ENCODE results near the gene CTNNA3.

Gene CTNNA3

DNA sequence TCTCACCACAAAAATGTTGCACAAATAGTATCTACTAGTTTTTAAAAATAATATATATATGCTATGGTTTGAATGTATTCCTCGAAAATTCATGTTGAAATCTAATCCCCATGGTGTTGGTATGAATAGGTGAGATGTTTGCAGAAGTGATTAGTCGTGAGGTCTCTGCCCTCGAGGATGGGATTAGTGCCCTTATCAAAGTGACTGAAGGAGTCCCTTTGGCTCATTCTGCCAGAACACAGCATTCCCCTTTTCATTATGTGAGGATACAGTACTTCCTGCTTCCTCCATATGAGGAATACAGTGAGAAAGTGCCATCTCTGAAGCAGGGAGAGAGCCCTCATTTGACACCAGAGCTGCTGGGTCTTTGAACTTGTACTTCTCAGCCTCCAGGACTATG lies 1547.7 kb downstream of the CTNNA3 start:
- no peaks in the 10 kb centered on the region for H3K4me1 ChIP-seq (ENCODE audit: insufficient read depth, poor library complexity, severe bottlenecking)
- peaks cover 4% of the 10 kb centered on the region for H3K27me3 ChIP-seq (ENCODE audit: insufficient read depth, poor library complexity, severe bottlenecking)
- no peak for ATAC-seq (ENCODE audit: low read depth)

DNA sequence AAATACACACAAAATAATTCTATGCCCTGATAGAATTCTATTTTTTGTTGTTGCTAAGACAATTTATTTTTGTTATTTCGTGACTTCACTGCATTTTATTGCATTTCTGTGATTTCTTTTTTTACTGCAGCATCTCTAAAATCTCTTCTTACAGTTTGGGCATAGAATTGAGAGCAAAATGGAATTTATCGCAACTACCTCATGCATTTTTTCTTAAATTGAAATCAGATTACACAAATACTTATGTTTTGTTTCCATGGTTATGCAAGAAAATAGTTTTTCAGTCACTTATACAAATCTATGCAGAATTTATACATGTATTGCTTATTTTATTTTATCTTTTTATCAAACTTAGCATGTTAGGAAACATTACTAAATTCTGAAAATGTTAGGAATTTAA lies 1552.0 kb downstream of the CTNNA3 start:
- Histone ChIP-seq H3K36me3 (ENCODE audit: low read depth) (no peaks in the 10 kb centered on the region), H3K27me3 (ENCODE audit: insufficient read depth, poor library complexity, severe bottlenecking) (peaks cover 4% of the 10 kb centered on the region), H3K4me1 (ENCODE audit: insufficient read depth, poor library complexity, severe bottlenecking) (no peaks in the 10 kb centered on the region), H3K27ac (ENCODE audit: poor library complexity, severe bottlenecking) (no peak overlapping the region), H3K4me3 (ENCODE audit: severe bottlenecking) (no peak overlapping the region), H3K9me3 (ENCODE audit: severe bottlenecking) (no peaks in the 10 kb centered on the region)
- TF ChIP-seq, protein P1, sequence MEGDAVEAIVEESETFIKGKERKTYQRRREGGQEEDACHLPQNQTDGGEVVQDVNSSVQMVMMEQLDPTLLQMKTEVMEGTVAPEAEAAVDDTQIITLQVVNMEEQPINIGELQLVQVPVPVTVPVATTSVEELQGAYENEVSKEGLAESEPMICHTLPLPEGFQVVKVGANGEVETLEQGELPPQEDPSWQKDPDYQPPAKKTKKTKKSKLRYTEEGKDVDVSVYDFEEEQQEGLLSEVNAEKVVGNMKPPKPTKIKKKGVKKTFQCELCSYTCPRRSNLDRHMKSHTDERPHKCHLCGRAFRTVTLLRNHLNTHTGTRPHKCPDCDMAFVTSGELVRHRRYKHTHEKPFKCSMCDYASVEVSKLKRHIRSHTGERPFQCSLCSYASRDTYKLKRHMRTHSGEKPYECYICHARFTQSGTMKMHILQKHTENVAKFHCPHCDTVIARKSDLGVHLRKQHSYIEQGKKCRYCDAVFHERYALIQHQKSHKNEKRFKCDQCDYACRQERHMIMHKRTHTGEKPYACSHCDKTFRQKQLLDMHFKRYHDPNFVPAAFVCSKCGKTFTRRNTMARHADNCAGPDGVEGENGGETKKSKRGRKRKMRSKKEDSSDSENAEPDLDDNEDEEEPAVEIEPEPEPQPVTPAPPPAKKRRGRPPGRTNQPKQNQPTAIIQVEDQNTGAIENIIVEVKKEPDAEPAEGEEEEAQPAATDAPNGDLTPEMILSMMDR (IDR thresholded peaks at IDR 0.05; ENCODE audit: poor library complexity, severe bottlenecking) = no peak
- DNase-seq (ENCODE audit: low spot score) = no peak
- ATAC-seq (ENCODE audit: low read depth) = no peak

More for the DNA sequence above, 1547.7 kb downstream of the CTNNA3 start:
- Histone ChIP-seq H3K9me3 (ENCODE audit: severe bottlenecking) (no peaks in the 10 kb centered on the region), H3K27ac (ENCODE audit: poor library complexity, severe bottlenecking) (no peak overlapping the region), H3K4me3 (ENCODE audit: severe bottlenecking) (no peak overlapping the region), H3K36me3 (ENCODE audit: low read depth) (no peaks in the 10 kb centered on the region)
- DNase-seq (ENCODE audit: low spot score) = no peak
- TF ChIP-seq, protein P1 (IDR thresholded peaks at IDR 0.05; ENCODE audit: poor library complexity, severe bottlenecking) = no peak

DNA sequence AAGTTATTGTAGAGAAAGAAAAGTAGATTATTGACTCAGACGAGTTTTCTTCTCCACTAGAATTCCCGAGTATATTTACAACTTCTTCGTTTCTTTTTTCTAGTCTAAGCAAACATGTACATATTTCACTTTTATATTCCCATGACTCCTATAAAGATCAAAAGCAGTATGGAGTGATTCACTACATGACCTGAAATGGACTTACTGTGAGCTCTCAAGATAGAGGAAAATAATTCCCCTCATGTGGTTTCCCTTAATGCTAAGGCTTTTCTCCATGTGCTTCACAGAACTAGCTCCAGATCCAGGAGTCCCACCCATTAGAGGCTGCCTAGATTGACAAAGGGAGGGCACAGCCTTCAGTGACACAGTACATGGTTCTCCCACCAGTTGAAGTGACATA lies 1593.2 kb downstream of the CTNNA3 start:
- Histone ChIP-seq H3K9me3 (ENCODE audit: severe bottlenecking) (no peaks in the 10 kb centered on the region), H3K27ac (ENCODE audit: poor library complexity, severe bottlenecking) (no peak overlapping the region), H3K4me3 (ENCODE audit: severe bottlenecking) (no peak overlapping the region), H3K4me1 (ENCODE audit: insufficient read depth, poor library complexity, severe bottlenecking) (no peaks in the 10 kb centered on the region), H3K27me3 (ENCODE audit: insufficient read depth, poor library complexity, severe bottlenecking) (no peaks in the 10 kb centered on the region), H3K36me3 (ENCODE audit: low read depth) (no peaks in the 10 kb centered on the region)
- no peak for DNase-seq (ENCODE audit: low spot score)
- no peak for ATAC-seq (ENCODE audit: low read depth)
- TF ChIP-seq, protein P1 (IDR thresholded peaks at IDR 0.05; ENCODE audit: poor library complexity, severe bottlenecking) = no peak

DNA sequence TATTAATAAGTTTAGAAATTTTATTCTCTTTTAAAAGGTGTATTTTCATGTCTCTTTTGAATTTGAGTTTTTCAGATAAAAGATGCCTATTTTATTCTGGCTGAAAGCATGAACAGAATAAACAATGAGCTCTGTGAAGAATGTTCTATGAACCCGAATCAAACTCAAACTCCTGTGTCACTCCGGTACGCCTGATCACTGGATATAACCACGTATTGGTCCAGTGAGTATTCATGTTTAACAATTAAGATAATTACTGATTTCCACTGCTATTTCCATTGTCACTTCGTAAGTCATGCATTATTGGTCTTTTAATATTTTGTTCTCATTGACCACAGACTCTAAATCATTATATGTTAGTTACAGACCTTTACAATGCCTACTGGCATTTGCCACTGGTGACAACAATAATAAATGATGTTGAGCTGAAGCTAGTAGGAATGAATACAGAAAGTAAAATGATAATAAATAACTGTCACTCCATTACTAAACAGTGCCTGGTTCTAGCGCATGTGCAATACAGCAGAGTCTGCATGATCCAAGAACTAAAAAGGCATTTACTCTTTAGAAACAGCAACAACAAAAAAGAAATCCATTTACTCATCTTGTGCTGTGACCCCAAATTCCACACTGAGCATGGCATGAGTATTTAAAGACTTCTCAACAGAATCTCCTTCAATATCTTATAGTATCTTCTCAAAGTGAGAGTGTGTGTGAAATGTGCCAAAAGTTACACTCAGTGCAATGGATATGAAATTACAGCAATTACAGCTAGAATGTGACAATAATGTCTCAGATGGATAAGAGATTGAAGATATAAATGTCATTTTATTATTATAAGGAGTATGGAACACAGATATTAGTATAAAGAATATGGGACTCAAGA lies 1597.2 kb downstream of the CTNNA3 start:
- Histone ChIP-seq H3K36me3 (ENCODE audit: low read depth) (no peaks in the 10 kb centered on the region), H3K27ac (ENCODE audit: poor library complexity, severe bottlenecking) (no peak overlapping the region), H3K4me3 (ENCODE audit: severe bottlenecking) (no peak overlapping the region), H3K9me3 (ENCODE audit: severe bottlenecking) (no peaks in the 10 kb centered on the region), H3K4me1 (ENCODE audit: insufficient read depth, poor library complexity, severe bottlenecking) (no peaks in the 10 kb centered on the region), H3K27me3 (ENCODE audit: insufficient read depth, poor library complexity, severe bottlenecking) (peaks cover 3% of the 10 kb centered on the region)
- DNase-seq (ENCODE audit: low spot score) = no peak
- TF ChIP-seq, protein P1 (IDR thresholded peaks at IDR 0.05; ENCODE audit: poor library complexity, severe bottlenecking) = no peak
- no peak for ATAC-seq (ENCODE audit: low read depth)

DNA sequence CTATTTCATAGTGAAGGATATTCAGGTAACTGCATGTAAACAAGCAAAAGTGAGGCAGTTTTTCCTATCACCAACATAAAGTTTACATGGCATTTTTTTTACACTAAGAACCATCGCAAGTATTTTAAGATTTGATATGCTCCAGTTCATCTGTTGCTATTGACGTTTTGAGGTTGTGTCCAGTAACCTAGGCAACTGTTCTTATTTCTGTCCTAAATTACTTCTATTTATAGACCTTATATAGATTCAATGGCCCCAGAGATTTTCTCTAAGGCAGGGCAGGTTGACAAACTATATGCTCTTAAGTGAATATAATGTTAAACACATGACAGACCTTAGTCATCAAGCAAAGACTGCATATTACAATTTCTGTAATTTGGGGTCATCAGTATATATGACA lies 1600.4 kb downstream of the CTNNA3 start:
- no peaks in the 10 kb centered on the region for H3K4me1 ChIP-seq (ENCODE audit: insufficient read depth, poor library complexity, severe bottlenecking)
- TF ChIP-seq, protein P1 (IDR thresholded peaks at IDR 0.05; ENCODE audit: poor library complexity, severe bottlenecking) = no peak

More for the DNA sequence above, 1600.4 kb downstream of the CTNNA3 start:
- Histone ChIP-seq H3K27me3 (ENCODE audit: insufficient read depth, poor library complexity, severe bottlenecking) (peaks cover 5% of the 10 kb centered on the region), H3K36me3 (ENCODE audit: low read depth) (no peaks in the 10 kb centered on the region), H3K27ac (ENCODE audit: poor library complexity, severe bottlenecking) (no peak overlapping the region), H3K4me3 (ENCODE audit: severe bottlenecking) (no peak overlapping the region), H3K9me3 (ENCODE audit: severe bottlenecking) (no peaks in the 10 kb centered on the region)
- no peak for DNase-seq (ENCODE audit: low spot score)
- no peak for ATAC-seq (ENCODE audit: low read depth)
